ENCODE measurements around the gene POLR3GL.

Gene POLR3GL

GRCh38 chr1:145959333-145959732, 5.2 kb upstream of the POLR3GL start:
- no peak overlapping the region for H3K27ac ChIP-seq (ENCODE audit: low read depth, low read length)
- H3K9ac ChIP-seq (ENCODE audit: low read depth in 1 of 2, low read length in 2 of 2), result no peak overlapping the region

GRCh38 chr1:145959957-145960467, 4.5 kb upstream of the POLR3GL start:
- Histone ChIP-seq H3K4me1 (ENCODE audit: control insufficient read depth in 1 of 2, insufficient read depth in 2 of 2, low read length in 2 of 2) (peaks cover 44 to 74% of the 10 kb centered on the region in 2 donors), H3K4me3 (ENCODE audit: low read depth in 1 of 2, low read length in 2 of 2) (peak overlapping the region; percentile 77 to 79), H3K9me3 (ENCODE audit: control insufficient read depth in 1 of 2, low read length in 2 of 2) (no peaks in the 10 kb centered on the region), H3K9ac (ENCODE audit: low read depth in 1 of 2, low read length in 2 of 2) (no peak overlapping the region), H3K27me3 (ENCODE audit: control insufficient read depth in 1 of 2, insufficient read depth in 2 of 2, low read length in 2 of 2) (peaks cover 20 to 31% of the 10 kb centered on the region in 2 donors), H3K27ac (ENCODE audit: low read depth, low read length) (peak overlapping the region; percentile 50), H3K36me3 (ENCODE audit: control insufficient read depth in 1 of 2, insufficient read depth in 2 of 2, low read length in 2 of 2) (no peaks in the 10 kb centered on the region)

More at GRCh38 chr1:145959333-145959732, 5.2 kb upstream of the POLR3GL start:
- no peaks in the 10 kb centered on the region for H3K9me3 ChIP-seq (ENCODE audit: control insufficient read depth in 1 of 2, low read length in 2 of 2)
- no peaks in the 10 kb centered on the region for H3K36me3 ChIP-seq (ENCODE audit: control insufficient read depth in 1 of 2, insufficient read depth in 2 of 2, low read length in 2 of 2)
- peaks cover 48 to 76% of the 10 kb centered on the region in 2 donors for H3K4me1 ChIP-seq (ENCODE audit: control insufficient read depth in 1 of 2, insufficient read depth in 2 of 2, low read length in 2 of 2)
- peaks cover 20 to 31% of the 10 kb centered on the region in 2 donors for H3K27me3 ChIP-seq (ENCODE audit: control insufficient read depth in 1 of 2, insufficient read depth in 2 of 2, low read length in 2 of 2)
- H3K4me3 ChIP-seq (ENCODE audit: low read depth in 1 of 2, low read length in 2 of 2), result peak overlapping the region in 1 of 2 donors; percentile 8

GRCh38 chr1:145960468-145961108, 3.9 kb upstream of the POLR3GL start:
- peaks cover 20 to 31% of the 10 kb centered on the region in 2 donors for H3K27me3 ChIP-seq (ENCODE audit: control insufficient read depth in 1 of 2, insufficient read depth in 2 of 2, low read length in 2 of 2)
- H3K36me3 ChIP-seq (ENCODE audit: control insufficient read depth in 1 of 2, insufficient read depth in 2 of 2, low read length in 2 of 2), result no peaks in the 10 kb centered on the region
- H3K4me1 ChIP-seq (ENCODE audit: control insufficient read depth in 1 of 2, insufficient read depth in 2 of 2, low read length in 2 of 2), result peaks cover 46 to 71% of the 10 kb centered on the region in 2 donors
- H3K27ac ChIP-seq (ENCODE audit: low read depth, low read length), result peak overlapping the region; percentile 50
- H3K9me3 ChIP-seq (ENCODE audit: control insufficient read depth in 1 of 2, low read length in 2 of 2), result no peaks in the 10 kb centered on the region
- peak overlapping the region; percentile 77 to 79 for H3K4me3 ChIP-seq (ENCODE audit: low read depth in 1 of 2, low read length in 2 of 2)
- H3K9ac ChIP-seq (ENCODE audit: low read depth in 1 of 2, low read length in 2 of 2), result peak overlapping the region; percentile 57 to 84

- Histone ChIP-seq H3K9ac (ENCODE audit: low read depth in 1 of 2, low read length in 2 of 2) (peak overlapping the region; percentile 57 to 84), H3K4me1 (ENCODE audit: control insufficient read depth in 1 of 2, insufficient read depth in 2 of 2, low read length in 2 of 2) (peaks cover 43 to 66% of the 10 kb centered on the region in 2 donors), H3K4me3 (ENCODE audit: low read depth in 1 of 2, low read length in 2 of 2) (peak overlapping the region; percentile 77 to 79), H3K27ac (ENCODE audit: low read depth, low read length) (peak overlapping the region; percentile 50), H3K36me3 (ENCODE audit: control insufficient read depth in 1 of 2, insufficient read depth in 2 of 2, low read length in 2 of 2) (no peaks in the 10 kb centered on the region), H3K9me3 (ENCODE audit: control insufficient read depth in 1 of 2, low read length in 2 of 2) (no peaks in the 10 kb centered on the region), H3K27me3 (ENCODE audit: control insufficient read depth in 1 of 2, insufficient read depth in 2 of 2, low read length in 2 of 2) (peaks cover 20 to 31% of the 10 kb centered on the region in 2 donors)
Observed at GRCh38 chr1:145961109-145961424, 3.4 kb upstream of the POLR3GL start.

- Histone ChIP-seq H3K27me3 (ENCODE audit: control insufficient read depth in 1 of 2, insufficient read depth in 2 of 2, low read length in 2 of 2) (peaks cover 20 to 31% of the 10 kb centered on the region in 2 donors), H3K4me1 (ENCODE audit: control insufficient read depth in 1 of 2, insufficient read depth in 2 of 2, low read length in 2 of 2) (peaks cover 43 to 61% of the 10 kb centered on the region in 2 donors), H3K36me3 (ENCODE audit: control insufficient read depth in 1 of 2, insufficient read depth in 2 of 2, low read length in 2 of 2) (no peaks in the 10 kb centered on the region), H3K9ac (ENCODE audit: low read depth in 1 of 2, low read length in 2 of 2) (peak overlapping the region; percentile 57 to 84), H3K27ac (ENCODE audit: low read depth, low read length) (no peak overlapping the region), H3K9me3 (ENCODE audit: control insufficient read depth in 1 of 2, low read length in 2 of 2) (no peaks in the 10 kb centered on the region), H3K4me3 (ENCODE audit: low read depth in 1 of 2, low read length in 2 of 2) (peak overlapping the region; percentile 77 to 79)
Observed at GRCh38 chr1:145961425-145962156, 2.9 kb upstream of the POLR3GL start.

GRCh38 chr1:145962157-145963102, 2.1 kb upstream of the POLR3GL start:
- Histone ChIP-seq H3K36me3 (ENCODE audit: control insufficient read depth in 1 of 2, insufficient read depth in 2 of 2, low read length in 2 of 2) (no peaks in the 10 kb centered on the region), H3K27me3 (ENCODE audit: control insufficient read depth in 1 of 2, insufficient read depth in 2 of 2, low read length in 2 of 2) (peaks cover 20 to 31% of the 10 kb centered on the region in 2 donors), H3K27ac (ENCODE audit: low read depth, low read length) (no peak overlapping the region), H3K9me3 (ENCODE audit: control insufficient read depth in 1 of 2, low read length in 2 of 2) (peaks cover 0 to 5% of the 10 kb centered on the region in 2 donors), H3K4me1 (ENCODE audit: control insufficient read depth in 1 of 2, insufficient read depth in 2 of 2, low read length in 2 of 2) (peaks cover 43 to 57% of the 10 kb centered on the region in 2 donors), H3K9ac (ENCODE audit: low read depth in 1 of 2, low read length in 2 of 2) (peak overlapping the region; percentile 57 to 84), H3K4me3 (ENCODE audit: low read depth in 1 of 2, low read length in 2 of 2) (peak overlapping the region; percentile 77 to 79)

- H3K4me1 ChIP-seq (ENCODE audit: control insufficient read depth in 1 of 2, insufficient read depth in 2 of 2, low read length in 2 of 2), result peaks cover 38 to 52% of the 10 kb centered on the region in 2 donors
Observed at GRCh38 chr1:145963265-145964019, 1.0 kb upstream of the POLR3GL start.

GRCh38 chr1:145965119-145965744, 742 bp downstream of the POLR3GL start:
- peak overlapping the region; percentile 92 to 97 for H3K9ac ChIP-seq (ENCODE audit: low read depth in 1 of 2, low read length in 2 of 2)
- peaks cover 37 to 43% of the 10 kb centered on the region in 2 donors for H3K4me1 ChIP-seq (ENCODE audit: control insufficient read depth in 1 of 2, insufficient read depth in 2 of 2, low read length in 2 of 2)
- H3K27me3 ChIP-seq (ENCODE audit: control insufficient read depth in 1 of 2, insufficient read depth in 2 of 2, low read length in 2 of 2), result peaks cover 18% of the 10 kb centered on the region in 2 donors
- peak overlapping the region; percentile 63 for H3K27ac ChIP-seq (ENCODE audit: low read depth, low read length)
- no peaks in the 10 kb centered on the region for H3K36me3 ChIP-seq (ENCODE audit: control insufficient read depth in 1 of 2, insufficient read depth in 2 of 2, low read length in 2 of 2)
- peak overlapping the region; percentile 90 to 93 for H3K4me3 ChIP-seq (ENCODE audit: low read depth in 1 of 2, low read length in 2 of 2)
- peaks cover 0 to 5% of the 10 kb centered on the region in 2 donors for H3K9me3 ChIP-seq (ENCODE audit: control insufficient read depth in 1 of 2, low read length in 2 of 2)

More at GRCh38 chr1:145963265-145964019, 1.0 kb upstream of the POLR3GL start:
- peak overlapping the region; percentile 92 to 97 for H3K9ac ChIP-seq (ENCODE audit: low read depth in 1 of 2, low read length in 2 of 2)
- no peaks in the 10 kb centered on the region for H3K36me3 ChIP-seq (ENCODE audit: control insufficient read depth in 1 of 2, insufficient read depth in 2 of 2, low read length in 2 of 2)
- peak overlapping the region; percentile 90 to 93 for H3K4me3 ChIP-seq (ENCODE audit: low read depth in 1 of 2, low read length in 2 of 2)
- H3K27me3 ChIP-seq (ENCODE audit: control insufficient read depth in 1 of 2, insufficient read depth in 2 of 2, low read length in 2 of 2), result peaks cover 20 to 31% of the 10 kb centered on the region in 2 donors
- H3K27ac ChIP-seq (ENCODE audit: low read depth, low read length), result peak overlapping the region; percentile 60
- H3K9me3 ChIP-seq (ENCODE audit: control insufficient read depth in 1 of 2, low read length in 2 of 2), result peaks cover 0 to 5% of the 10 kb centered on the region in 2 donors

- Histone ChIP-seq H3K4me3 (ENCODE audit: low read depth in 1 of 2, low read length in 2 of 2) (no peak overlapping the region), H3K36me3 (ENCODE audit: control insufficient read depth in 1 of 2, insufficient read depth in 2 of 2, low read length in 2 of 2) (no peaks in the 10 kb centered on the region), H3K9ac (ENCODE audit: low read depth in 1 of 2, low read length in 2 of 2) (no peak overlapping the region), H3K4me1 (ENCODE audit: control insufficient read depth in 1 of 2, insufficient read depth in 2 of 2, low read length in 2 of 2) (peaks cover 23 to 24% of the 10 kb centered on the region in 2 donors), H3K27ac (ENCODE audit: low read depth, low read length) (no peak overlapping the region), H3K27me3 (ENCODE audit: control insufficient read depth in 1 of 2, insufficient read depth in 2 of 2, low read length in 2 of 2) (peaks cover 0 to under 1% of the 10 kb centered on the region in 2 donors), H3K9me3 (ENCODE audit: control insufficient read depth in 1 of 2, low read length in 2 of 2) (peaks cover 0 to 5% of the 10 kb centered on the region in 2 donors)
Observed at GRCh38 chr1:145967288-145967687, 2.8 kb downstream of the POLR3GL start.

Data from duodenal mucosa (tissue), 2 donors.